ENCODE results near the gene RPL39L. TPM values are rescaled to one million over a fixed set of nuclear protein-coding genes. Genes with fewer than 3 reads are reported as not detected.

The RPL39L gene
- total and polyA plus RNA-seq, 10 of the 15 experiments (the other 5 are each of a cell fraction or from before 2014, with no cell fraction given) = 12.5 to 67.8 (median 31.3) TPM

- no TSS peak for BruUV-seq (replicated peaks)
- no peak overlapping the region for H3K9ac ChIP-seq (ENCODE audit: control insufficient read depth, insufficient read depth, low read length)
- POLR2A ChIA-PET = no interaction called here
- DNase-seq (ENCODE audit: low read depth, low spot score) (no peak), ATAC-seq (no peak), FAIRE-seq (no peak)
- H3K9me3 ChIP-seq (replicated peaks; ENCODE audit: control insufficient read depth, insufficient read depth, low read length) = peaks cover 5% of the 10 kb centered on the region; the same call in 2 of the 3 replicates
- no peak overlapping the region for H3K4me2 ChIP-seq (ENCODE audit: control insufficient read depth, insufficient read depth)
- no peaks in the 10 kb centered on the region for H3K4me1 ChIP-seq (ENCODE audit: control insufficient read depth, insufficient read depth, low read length)
- no peak for TF ChIP-seq SMARCA5 (IDR thresholded peaks at IDR 0.05)
- TF ChIP-seq FOXK2 (IDR thresholded peaks at IDR 0.05) = no peak
- TF ChIP-seq HCFC1 (IDR thresholded peaks at IDR 0.05; ENCODE audit: low read length) = no peak
- no peak for TF ChIP-seq SIX5 (IDR thresholded peaks at IDR 0.05; ENCODE audit: low read depth, low read length, severe bottlenecking)
- TF ChIP-seq MYC (IDR thresholded peaks at IDR 0.05; ENCODE audit: insufficient read depth, insufficient read length, insufficient replicate concordance, low read length, severe bottlenecking) = no peak
- TF ChIP-seq CUX1 (IDR thresholded peaks at IDR 0.05; ENCODE audit: insufficient replicate concordance, low read depth, low read length) = no peak
- TF ChIP-seq IKZF2 (IDR thresholded peaks at IDR 0.05) = no peak
- TF ChIP-seq SMC3 (IDR thresholded peaks at IDR 0.05; ENCODE audit: borderline replicate concordance, low read length) = no peak
- TF ChIP-seq ZBTB4 (CRISPR knock-in tag; IDR thresholded peaks at IDR 0.05) = no peak
- TF ChIP-seq FOXM1 (IDR thresholded peaks at IDR 0.05; ENCODE audit: low read depth, low read length) = no peak
- TF ChIP-seq TCF3 (IDR thresholded peaks at IDR 0.05; ENCODE audit: borderline replicate concordance, insufficient read depth, low read depth, low read length) = no peak
- no peak for TF ChIP-seq E4F1 (IDR thresholded peaks at IDR 0.05; ENCODE audit: borderline replicate concordance, partially characterized antibody)
- no peaks in the 10 kb centered on the region for H3K79me2 ChIP-seq (ENCODE audit: control insufficient read depth, insufficient read depth, low read length)
- H3K27me3 ChIP-seq (replicated peaks in 1 of 2; ENCODE audit: control insufficient read depth in 2 of 2, insufficient read depth in 2 of 2, low read length in 1 of 2) = no peaks in the 10 kb centered on the region
- RAD21 ChIA-PET (ENCODE audit: unreplicated experiment) = interaction anchor here (0.9 kb wide), 1 partner anchor 28 kb away, joined by 3 read pairs; no protein-coding TSS in a partner anchor
- no peak overlapping the region for H3K4me3 ChIP-seq
- H4K20me1 ChIP-seq (ENCODE audit: control insufficient read depth, insufficient read depth) = no peaks in the 10 kb centered on the region
- no peak overlapping the region for H3K27ac ChIP-seq (ENCODE audit: control insufficient read depth, insufficient read depth)
- in situ Hi-C loops (cut with MboI) (no loop called here), intact Hi-C loops (cut with micrococcal nuclease; ENCODE audit: unreplicated experiment) (no loop called here)
- CTCF ChIA-PET = interaction anchor here (0.7 to 1.7 kb wide), 5 partner anchors 18 to 1638 kb away, joined by 3 to 5 read pairs (median 4); no protein-coding TSS in a partner anchor
- no peaks in the 10 kb centered on the region for H3K36me3 ChIP-seq (ENCODE audit: control insufficient read depth in 2 of 2, insufficient read depth in 2 of 2, low read length in 1 of 2)
- SMC1A ChIA-PET (ENCODE audit: uncharacterized antibody, unreplicated experiment) = interaction anchor here (1.1 to 1.3 kb wide), 2 partner anchors 19 to 22 kb away, joined by 4 to 5 read pairs; no protein-coding TSS in a partner anchor
- no peak overlapping the region for H2AFZ ChIP-seq (ENCODE audit: control insufficient read depth, low read depth, low read length)
- 7% methylated on average over 1 of the region's 1 CpG for whole genome bisulfite sequencing (ENCODE audit: insufficient coverage, insufficient replicate concordance, low lambda C conversion rate, missing lambda C conversion rate)
Measured at GRCh38 chr3:187085933-187086332, 53.4 kb downstream of the RPL39L start.

Data from GM12878 (cell line).